HG03025 (cell line): Measurements from ENCODE around the gene MLXIPL.
A peak's percentile ranks its signal among the peaks of the same experiment; 100 is the strongest.
"Not testable (repeated sequence)": the region's sequence is repeated elsewhere in the genome, so short reads cannot be mapped to it uniquely, and the experiment has no call there.

Source experiments
- ATAC-seq: cut with Tn5 transposase; IDR thresholded peaks from one replicate; pipeline ENCODE4 v1.9.1; 2021; ENCODE audit warnings: mild to moderate bottlenecking, moderate library complexity; ENCODE audit not compliant: unreplicated experiment, low FRiP score

The MLXIPL gene

DNA sequence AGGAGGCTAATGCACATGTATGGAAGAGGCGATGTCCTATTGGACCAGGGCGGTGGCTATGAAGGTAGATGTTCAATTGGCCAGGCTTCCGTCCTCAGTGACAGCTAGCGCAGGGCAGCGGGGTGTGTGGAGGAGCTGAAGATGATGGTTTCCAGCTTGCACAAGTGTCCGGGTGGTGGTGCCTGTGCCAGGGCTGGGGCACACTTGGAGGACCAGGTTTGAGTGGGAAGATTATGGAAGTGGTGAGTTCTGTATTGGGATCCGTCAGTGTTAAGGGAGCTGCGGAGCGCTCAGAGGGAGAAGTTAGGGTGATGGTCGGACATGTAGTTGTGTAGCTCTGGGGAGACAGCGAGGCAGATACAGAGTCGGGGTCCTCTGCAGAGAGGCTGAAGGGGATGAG, 37.4 kb downstream of the MLXIPL start:
- ATAC-seq = no peak

- no peak for ATAC-seq
These were observed 39.1 kb downstream of the MLXIPL start for GRCh38 chr7:73585196-73585595.

- ATAC-seq = no peak
These were observed 41.6 kb downstream of the MLXIPL start for GRCh38 chr7:73582664-73583202.

DNA sequence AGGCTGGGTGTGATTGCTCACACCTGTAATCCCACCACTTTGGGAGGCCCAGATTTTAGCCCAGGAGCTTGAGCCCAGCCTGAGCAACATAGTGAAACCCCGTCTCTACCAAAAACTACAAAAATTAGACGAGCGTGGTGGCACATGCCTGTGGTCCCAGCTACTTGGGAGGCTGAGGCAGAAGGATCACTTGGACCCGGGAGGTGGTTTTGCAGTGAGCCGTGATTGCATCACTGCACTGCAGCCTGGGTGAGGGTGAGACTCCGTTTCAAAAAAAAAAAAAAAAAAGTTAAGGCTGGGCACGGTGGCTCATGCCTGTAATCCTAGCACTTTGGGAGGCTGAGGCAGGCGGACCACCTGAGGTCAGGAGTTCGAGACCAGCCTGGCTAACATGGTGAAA, 43.3 kb downstream of the MLXIPL start:
- ATAC-seq = not testable (repeated sequence)

- peak; percentile 80 for ATAC-seq
These were observed 45.8 kb downstream of the MLXIPL start, which contains the start of gene TBL2 for GRCh38 chr7:73578342-73579128. TSS of gene TBL2 (minus strand) at chr7:73578579. CDS start at chr7:73578549, 30 bp downstream.

DNA sequence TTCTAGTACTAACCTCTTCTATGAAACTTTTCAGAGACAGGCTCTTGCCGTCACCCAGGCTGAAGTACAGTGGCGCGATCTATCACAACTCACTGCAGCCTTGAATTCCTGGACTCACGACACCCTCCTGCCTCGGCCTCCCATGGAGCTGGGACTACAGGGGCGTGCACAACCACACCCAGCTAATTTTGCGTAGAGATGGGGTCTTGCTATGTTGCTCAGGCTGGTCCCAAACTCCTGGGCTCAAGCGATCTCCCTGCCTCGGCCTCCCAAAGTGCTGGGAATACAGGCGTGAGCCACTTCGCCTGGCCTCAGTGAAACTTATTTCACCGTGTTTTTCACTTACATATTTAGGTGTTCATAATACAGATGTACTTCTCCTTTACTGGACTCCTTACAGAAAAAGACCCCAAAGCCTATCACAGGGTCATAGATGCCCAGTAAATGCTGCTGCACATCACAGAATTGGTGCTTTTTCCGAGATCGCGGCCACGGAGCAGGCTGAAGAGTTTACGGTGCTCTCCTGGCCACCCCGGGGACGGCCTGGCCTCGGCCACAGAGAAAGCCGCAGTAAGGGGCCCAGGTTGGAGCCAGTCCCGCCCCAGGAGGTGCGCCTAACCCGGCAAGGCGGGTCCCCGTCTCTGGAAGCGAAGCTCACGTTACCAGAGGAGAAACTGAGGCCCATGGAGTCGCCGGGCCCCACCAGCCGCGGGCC, 46.5 kb downstream of the MLXIPL start:
- ATAC-seq = peak; percentile 30

DNA sequence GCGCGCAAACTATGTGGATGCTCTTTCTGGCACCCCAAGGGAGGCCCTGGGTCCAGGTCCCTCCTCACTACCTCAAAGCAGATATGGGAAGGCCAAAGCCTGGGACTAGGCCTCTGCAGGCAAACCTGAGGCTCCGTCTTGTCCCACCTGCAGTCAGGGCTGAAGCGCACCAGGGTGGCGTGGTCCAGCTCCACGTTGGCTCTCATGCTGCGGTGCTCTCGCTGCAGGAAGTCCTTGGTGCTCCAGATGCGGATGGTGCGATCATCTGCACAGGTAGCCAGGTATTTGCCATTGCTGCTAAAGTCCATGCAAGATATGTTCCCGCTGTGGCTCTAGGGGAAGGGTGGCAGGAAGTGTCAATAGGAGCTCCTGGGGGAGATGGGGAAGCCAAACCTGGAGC, 50.5 kb downstream of the MLXIPL start:
- no peak for ATAC-seq

GRCh38 chr7:73573276-73573675, 51.0 kb downstream of the MLXIPL start:
- no peak for ATAC-seq

DNA sequence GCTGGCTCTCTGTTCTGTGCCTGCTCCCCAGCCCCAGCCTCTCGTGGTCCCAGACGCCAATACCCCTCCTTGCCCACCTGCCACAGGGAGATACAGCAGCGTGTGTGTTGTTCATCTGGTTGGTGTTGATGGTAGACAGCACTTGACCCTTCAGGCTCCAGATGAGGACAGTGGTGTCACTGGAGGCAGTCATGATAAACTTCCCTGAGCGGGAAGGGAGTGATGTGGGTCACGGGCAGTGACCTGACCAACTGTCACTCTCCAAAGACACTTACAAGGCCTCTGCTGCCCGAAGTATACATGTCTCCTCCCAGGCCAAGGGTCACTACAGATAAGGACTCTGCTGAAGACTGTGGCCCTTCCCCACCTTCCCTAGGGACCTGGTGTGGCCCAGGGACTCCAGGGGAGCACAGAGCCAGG, 51.5 kb downstream of the MLXIPL start:
- no peak for ATAC-seq

GRCh38 chr7:73570977-73571376, 53.3 kb downstream of the MLXIPL start:
- ATAC-seq = no peak

- ATAC-seq = no peak
These were observed 53.8 kb downstream of the MLXIPL start for GRCh38 chr7:73570521-73570920.

DNA sequence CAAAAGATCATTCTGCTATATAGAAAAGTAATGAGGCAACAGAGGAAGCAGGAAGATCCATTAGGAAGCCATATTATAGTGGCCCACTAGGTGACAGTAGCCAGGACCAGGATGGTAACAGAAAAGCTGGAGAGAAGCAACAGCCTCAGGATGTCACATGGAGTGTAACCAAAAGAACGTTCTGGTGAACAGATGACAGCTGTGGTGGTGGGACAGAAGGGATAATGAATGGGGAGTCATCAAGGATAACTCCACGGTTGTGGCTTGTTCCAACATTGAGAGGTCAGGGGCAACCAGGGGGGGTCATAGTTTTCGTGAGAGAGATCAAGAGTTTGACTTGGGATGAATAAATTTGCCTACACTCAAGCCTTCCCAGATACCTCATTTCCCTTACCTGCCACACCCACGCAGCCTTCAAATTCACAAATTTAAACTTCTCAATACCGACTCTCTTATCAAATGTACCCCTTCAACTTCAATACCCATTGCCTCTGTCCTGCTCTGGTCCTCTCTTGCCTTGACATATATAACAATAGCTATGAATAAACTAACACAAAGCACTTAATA, 55.2 kb downstream of the MLXIPL start:
- ATAC-seq = no peak

DNA sequence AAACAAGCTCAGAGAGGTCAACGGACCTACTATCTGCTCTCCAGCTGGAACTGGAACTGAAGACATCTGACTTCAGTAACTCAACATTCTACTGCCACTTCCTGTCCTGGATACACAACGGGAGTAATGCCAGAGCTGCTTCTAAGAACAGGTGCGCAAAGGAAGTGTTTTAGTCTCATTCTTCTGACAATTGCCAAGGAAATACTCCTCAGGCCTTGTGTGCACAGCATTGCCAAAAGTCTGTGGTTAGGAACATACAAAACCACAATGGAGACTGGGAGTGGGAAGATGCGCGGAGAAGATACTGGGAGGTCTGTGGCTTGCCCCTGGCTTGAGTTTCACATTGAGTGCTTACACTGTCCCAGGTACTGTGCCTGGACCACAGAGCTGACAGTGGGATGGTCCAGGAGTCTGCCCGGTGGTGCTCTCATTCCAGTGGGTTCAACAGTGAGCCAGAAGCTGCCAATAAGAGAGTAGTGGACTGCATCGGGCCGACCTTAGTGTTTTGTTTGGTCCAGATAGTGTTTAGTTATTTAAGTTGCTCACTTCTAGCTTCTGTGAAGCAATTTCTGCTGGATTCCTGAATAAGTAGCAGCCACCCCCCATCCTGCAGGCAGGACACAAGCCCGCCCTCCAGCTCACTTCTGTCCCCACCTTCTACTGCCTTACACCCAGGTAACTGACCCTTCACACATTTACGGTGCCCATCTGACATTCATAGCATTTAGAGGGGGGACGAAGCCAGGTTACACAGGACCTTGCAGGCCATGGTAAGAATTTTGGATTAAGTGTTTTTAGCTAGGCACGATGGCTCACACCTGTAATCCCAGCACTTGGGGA, 56.3 kb downstream of the MLXIPL start:
- no peak for ATAC-seq

- ATAC-seq = no peak
These were observed 57.2 kb downstream of the MLXIPL start for GRCh38 chr7:73567140-73567539.

- ATAC-seq = not testable (repeated sequence)
These were observed 57.9 kb downstream of the MLXIPL start for GRCh38 chr7:73566431-73566830.

- ATAC-seq = no peak
These were observed 58.5 kb downstream of the MLXIPL start for GRCh38 chr7:73565675-73566340.

DNA sequence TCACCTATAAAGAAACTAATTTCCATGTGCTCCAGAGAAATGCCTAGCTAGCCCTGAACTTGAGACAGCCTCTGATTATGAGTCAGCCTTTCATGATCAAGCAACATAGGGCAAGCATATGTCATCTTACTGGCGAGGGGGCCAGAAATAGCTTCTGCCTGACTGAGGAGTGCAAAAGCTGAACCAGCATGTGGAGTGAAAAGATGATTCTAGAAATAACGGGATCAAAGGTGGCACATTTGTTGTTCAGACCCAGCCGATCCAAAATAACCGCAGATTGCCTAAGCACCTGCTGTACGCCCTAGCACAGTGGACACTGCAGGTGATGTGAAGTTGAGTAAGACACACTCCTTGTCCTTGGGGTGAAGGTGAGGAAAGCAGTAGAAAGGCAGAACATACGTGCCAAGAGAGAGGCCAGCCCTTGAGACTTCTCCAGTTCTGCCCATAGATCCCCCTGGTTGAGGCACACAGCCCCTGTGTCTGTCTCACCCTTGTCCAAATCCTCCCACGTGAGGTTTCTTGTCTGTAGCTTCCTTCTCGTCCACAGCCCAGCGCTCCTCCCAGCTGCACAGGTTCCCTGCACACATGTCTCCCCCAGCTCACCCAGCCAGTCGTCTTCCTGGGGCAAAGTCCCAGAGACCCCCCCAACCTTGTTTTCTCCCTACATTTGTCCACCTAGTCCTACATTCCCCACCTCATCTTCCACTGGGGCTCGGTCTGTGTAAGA, 64.0 kb downstream of the MLXIPL start:
- no peak for ATAC-seq

GRCh38 chr7:73557397-73558257, 66.7 kb downstream of the MLXIPL start, which contains the start of gene BCL7B:
TSS of gene BCL7B (minus strand) at chr7:73557690. CDS start at chr7:73557578, 112 bp downstream.
- peak; percentile 39 for ATAC-seq
